Measurements from ENCODE around the gene DIAPH2.

Gene DIAPH2

DNA sequence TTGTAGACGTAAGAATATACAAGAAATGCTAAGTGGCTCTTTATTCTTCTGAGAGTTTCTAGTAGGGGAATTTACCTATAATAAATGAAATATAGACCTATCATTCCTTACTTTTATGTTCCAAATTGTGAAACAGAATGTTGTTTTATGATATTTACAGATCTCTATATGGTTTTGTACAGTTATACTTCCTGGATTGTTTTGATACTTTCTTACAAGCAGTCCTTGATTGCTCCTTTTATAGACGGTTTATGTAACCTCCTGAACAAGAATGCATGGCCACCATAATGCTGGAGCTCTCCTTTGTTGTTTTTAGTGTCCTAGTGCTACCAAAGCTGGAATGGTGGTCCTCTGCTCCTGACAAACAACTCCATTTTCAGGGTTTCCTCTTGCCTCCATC lies 107.4 kb downstream of the DIAPH2 start:
- TF ChIP-seq, protein P1, sequence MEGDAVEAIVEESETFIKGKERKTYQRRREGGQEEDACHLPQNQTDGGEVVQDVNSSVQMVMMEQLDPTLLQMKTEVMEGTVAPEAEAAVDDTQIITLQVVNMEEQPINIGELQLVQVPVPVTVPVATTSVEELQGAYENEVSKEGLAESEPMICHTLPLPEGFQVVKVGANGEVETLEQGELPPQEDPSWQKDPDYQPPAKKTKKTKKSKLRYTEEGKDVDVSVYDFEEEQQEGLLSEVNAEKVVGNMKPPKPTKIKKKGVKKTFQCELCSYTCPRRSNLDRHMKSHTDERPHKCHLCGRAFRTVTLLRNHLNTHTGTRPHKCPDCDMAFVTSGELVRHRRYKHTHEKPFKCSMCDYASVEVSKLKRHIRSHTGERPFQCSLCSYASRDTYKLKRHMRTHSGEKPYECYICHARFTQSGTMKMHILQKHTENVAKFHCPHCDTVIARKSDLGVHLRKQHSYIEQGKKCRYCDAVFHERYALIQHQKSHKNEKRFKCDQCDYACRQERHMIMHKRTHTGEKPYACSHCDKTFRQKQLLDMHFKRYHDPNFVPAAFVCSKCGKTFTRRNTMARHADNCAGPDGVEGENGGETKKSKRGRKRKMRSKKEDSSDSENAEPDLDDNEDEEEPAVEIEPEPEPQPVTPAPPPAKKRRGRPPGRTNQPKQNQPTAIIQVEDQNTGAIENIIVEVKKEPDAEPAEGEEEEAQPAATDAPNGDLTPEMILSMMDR (IDR thresholded peaks at IDR 0.05; ENCODE audit: low read length, missing control alignments) = no peak
- DNase-seq (ENCODE audit: low read depth) = no peak
- no peak overlapping the region for H3K4me3 ChIP-seq (replicated peaks; ENCODE audit: low read depth, low read length)

DNA sequence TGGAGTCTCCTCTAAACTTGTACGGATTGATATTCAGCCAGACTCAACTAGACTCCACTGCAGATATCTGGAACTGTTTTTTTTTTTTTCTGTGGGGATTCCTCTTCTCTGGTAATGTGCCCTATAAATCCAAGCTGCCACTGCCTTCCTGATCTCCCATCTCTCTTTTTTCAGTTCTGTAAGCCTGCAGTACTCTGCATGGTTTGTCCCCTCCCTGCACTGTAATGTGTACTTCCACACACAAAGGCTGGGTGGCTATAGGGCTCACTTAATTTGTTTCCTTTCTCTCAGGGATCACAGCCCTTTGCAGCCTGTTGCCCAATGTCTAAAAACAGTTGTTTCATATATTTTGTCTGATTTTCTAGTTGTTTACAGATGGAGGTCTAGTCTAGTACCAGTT lies 114.3 kb downstream of the DIAPH2 start:
- TF ChIP-seq, protein P1 (IDR thresholded peaks at IDR 0.05; ENCODE audit: low read length, missing control alignments) = no peak
- no peak overlapping the region for H3K4me3 ChIP-seq (replicated peaks; ENCODE audit: low read depth, low read length)
- DNase-seq (ENCODE audit: low read depth) = no peak

DNA sequence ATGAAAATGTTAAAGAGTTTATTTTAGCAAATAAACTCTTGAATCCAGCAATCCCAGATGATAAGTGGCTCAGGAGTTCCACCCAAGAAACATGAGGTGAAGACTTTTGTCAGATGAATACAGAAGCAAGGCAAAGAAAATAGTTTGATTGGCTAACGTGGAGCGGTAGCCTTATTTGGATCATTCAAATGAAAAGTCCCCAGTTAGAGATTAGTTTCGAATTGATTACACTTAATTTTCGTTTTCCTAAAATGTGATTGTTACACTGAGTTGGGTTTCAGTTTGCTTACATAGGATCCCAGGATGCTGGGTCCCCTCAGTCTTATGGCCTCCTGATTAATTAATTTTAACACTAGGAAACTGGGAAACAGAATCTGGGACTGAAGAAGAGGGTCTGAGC lies 122.7 kb downstream of the DIAPH2 start:
- no peak overlapping the region for H3K4me3 ChIP-seq (replicated peaks; ENCODE audit: low read depth, low read length)
- DNase-seq (ENCODE audit: low read depth) = no peak
- TF ChIP-seq, protein P1 (IDR thresholded peaks at IDR 0.05; ENCODE audit: low read length, missing control alignments) = no peak

DNA sequence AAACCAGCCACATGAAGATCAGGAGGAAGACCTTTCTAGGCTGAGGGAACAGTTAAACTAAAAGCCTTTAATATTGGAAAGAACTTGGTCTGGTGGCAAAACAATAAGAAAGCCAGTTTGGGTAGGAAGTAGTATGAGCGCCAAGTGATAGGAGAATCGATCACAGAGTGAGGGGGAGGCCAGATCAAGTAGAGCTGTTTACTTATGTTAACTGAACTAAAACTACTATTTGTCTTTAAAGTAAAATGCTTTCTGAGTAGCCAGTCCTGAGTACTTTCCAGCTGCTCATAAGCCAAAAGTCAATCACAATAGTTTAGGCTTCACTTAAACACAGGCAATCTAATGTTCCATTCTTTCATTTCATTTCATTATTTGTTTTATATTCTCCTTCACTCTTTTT lies 136.3 kb downstream of the DIAPH2 start:
- DNase-seq (ENCODE audit: low read depth) = no peak
- H3K4me3 ChIP-seq (replicated peaks; ENCODE audit: low read depth, low read length) = no peak overlapping the region
- TF ChIP-seq, protein P1 (IDR thresholded peaks at IDR 0.05; ENCODE audit: low read length, missing control alignments) = no peak

DNA sequence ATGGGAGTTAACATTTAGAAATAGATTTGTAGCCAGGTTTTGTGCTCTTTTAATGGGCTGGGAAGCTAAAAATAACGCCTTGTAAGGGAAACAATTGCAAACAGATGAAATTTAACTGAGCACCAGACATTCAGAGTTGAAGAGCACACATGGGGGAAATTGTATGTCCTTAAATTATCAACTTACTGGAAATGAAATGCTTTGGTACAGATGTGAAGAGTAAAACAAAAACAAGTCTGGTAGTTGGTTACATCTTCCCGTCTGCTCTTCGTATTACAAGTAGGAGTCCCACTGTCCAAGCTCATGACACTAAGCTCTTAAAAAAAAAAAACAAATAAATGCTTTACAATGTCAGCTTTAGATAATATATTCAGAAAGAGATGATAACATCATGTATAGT lies 139.5 kb downstream of the DIAPH2 start:
- no peak for DNase-seq (ENCODE audit: low read depth)
- TF ChIP-seq, protein P1 (IDR thresholded peaks at IDR 0.05; ENCODE audit: low read length, missing control alignments) = no peak
- H3K4me3 ChIP-seq (replicated peaks; ENCODE audit: low read depth, low read length) = no peak overlapping the region

DNA sequence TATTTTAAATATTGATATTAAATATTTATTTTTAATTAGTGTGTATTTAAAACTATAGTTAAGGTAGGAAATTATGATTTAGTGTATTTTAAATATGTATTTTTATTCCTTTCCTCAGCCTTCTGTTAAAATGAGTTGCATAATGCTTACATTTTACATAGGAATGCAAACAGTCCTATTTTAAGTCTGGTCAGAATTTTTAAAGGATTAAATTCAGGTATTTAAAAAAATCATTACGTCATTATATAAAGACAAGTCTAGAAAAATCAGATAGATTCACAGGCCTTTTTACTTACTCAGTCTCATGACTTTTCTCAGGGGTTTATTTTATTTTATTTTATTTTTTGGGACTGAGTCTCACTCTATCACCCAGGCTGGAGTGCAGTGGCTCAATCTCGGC lies 148.7 kb downstream of the DIAPH2 start:
- H3K4me3 ChIP-seq (replicated peaks; ENCODE audit: low read depth, low read length) = no peak overlapping the region
- TF ChIP-seq, protein P1 (IDR thresholded peaks at IDR 0.05; ENCODE audit: low read length, missing control alignments) = no peak
- DNase-seq (ENCODE audit: low read depth) = no peak

DNA sequence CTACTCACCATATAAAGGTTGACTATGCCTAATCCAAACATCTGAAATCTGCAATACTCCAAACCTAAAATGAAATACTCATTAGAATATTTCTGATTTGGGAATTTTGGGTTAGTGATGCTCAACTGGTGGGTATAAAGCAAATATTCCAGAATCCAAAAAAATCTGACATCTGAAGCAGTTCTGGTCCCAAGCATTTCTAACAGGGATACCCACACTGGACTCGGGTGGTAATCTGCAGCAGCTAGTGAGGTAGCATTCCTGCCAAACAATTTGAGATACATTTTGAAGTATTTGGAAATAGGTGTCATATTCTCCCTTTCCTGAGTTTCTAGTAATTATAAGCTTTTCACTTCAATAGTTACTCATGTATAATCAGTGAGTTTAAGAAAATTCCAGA lies 149.5 kb downstream of the DIAPH2 start:
- H3K4me3 ChIP-seq (replicated peaks; ENCODE audit: low read depth, low read length) = no peak overlapping the region
- TF ChIP-seq, protein P1 (IDR thresholded peaks at IDR 0.05; ENCODE audit: low read length, missing control alignments) = no peak
- no peak for DNase-seq (ENCODE audit: low read depth)

Measured in fibroblast of pulmonary artery (primary cell).